CD1c-positive myeloid dendritic cell (primary cell): Measurements from ENCODE around the gene MED15.

ENCODE experiments used
- DNase-seq: peaks from one replicate; pipeline ENCODE4 v3.0.0-alpha.2; 2016; ENCODE audit errors: extremely low spot score

Gene MED15

GRCh38 chr22:20625270-20625669 lies 117.9 kb downstream of the MED15 start:
- DNase-seq, result no peak

- no peak for DNase-seq
Measured at GRCh38 chr22:20626811-20627210, 119.4 kb downstream of the MED15 start.

GRCh38 chr22:20627432-20627831 lies 120.0 kb downstream of the MED15 start:
- no peak for DNase-seq

GRCh38 chr22:20628081-20628939 lies 120.9 kb downstream of the MED15 start:
- no peak for DNase-seq

GRCh38 chr22:20629401-20629800 lies 122.0 kb downstream of the MED15 start:
- DNase-seq, result no peak

- DNase-seq, result no peak
Measured at GRCh38 chr22:20630873-20631617, 123.6 kb downstream of the MED15 start.

- DNase-seq, result no peak
Measured at GRCh38 chr22:20632082-20632481, 124.7 kb downstream of the MED15 start.

GRCh38 chr22:20632518-20632917 lies 125.1 kb downstream of the MED15 start:
- no peak for DNase-seq

GRCh38 chr22:20634560-20635226 lies 127.3 kb downstream of the MED15 start:
- no peak for DNase-seq

GRCh38 chr22:20635227-20635591 lies 127.8 kb downstream of the MED15 start:
- no peak for DNase-seq

GRCh38 chr22:20636075-20636812 lies 128.8 kb downstream of the MED15 start:
- no peak for DNase-seq

- DNase-seq, result no peak
Measured at GRCh38 chr22:20636945-20637344, 129.5 kb downstream of the MED15 start.
